OCI-LY7 (cell line): ENCODE data around the gene ARV1. TPM values are rescaled to one million over a fixed set of nuclear protein-coding genes. Genes with fewer than 3 reads are reported as not detected.

Experiments
- total RNA-seq, 2 experiments: library from RNA; depleted of rRNA in 1 of 2; stranded (reverse); fragments of >200 nt in 1 of 2; shearing (Covaris generic) in 1 of 2; gene quantifications; 2 replicates each; pipeline ENCODE4 v1.2.3, GENCODE V29; 2014 to 2022

ARV1 gene
- total RNA-seq, 2 experiments from 2014 or later: 15.1 to 21.2 TPM

Other genes starting within 250 kb of the ARV1 start
- not detected in 2 replicates for gene CAPN9, start 231.7 kb upstream of the ARV1 start, total RNA-seq (2014; rRNA removed; shearing (Covaris generic))
- not detected in 2 replicates for gene CAPN9, start 231.7 kb upstream of the ARV1 start, total RNA-seq (2022)
- 4.9 and 5.7 TPM in 2 replicates for gene C1orf198, start 110.6 kb upstream of the ARV1 start, total RNA-seq (2014; rRNA removed; shearing (Covaris generic))
- 6.5 and 7.9 TPM in 2 replicates for gene C1orf198, start 110.6 kb upstream of the ARV1 start, total RNA-seq (2022)
- gene TTC13, start 233 bp upstream of the ARV1 start, total RNA-seq (2014; rRNA removed; shearing (Covaris generic)): 15.4 and 24.3 TPM in 2 replicates
- gene TTC13, start 233 bp upstream of the ARV1 start, total RNA-seq (2022): 27.0 and 27.2 TPM in 2 replicates
- gene FAM89A, start 61.2 kb downstream of the ARV1 start, total RNA-seq (2014; rRNA removed; shearing (Covaris generic)): 3.1 and 5.6 TPM in 2 replicates
- 8.5 and 9.7 TPM in 2 replicates for gene FAM89A, start 61.2 kb downstream of the ARV1 start, total RNA-seq (2022)
- 0.03 TPM in 1 of 2 replicates, not detected in the other for gene TRIM67, start 183.0 kb downstream of the ARV1 start, total RNA-seq (2014; rRNA removed; shearing (Covaris generic))
- gene TRIM67, start 183.0 kb downstream of the ARV1 start, total RNA-seq (2022): 0.04 and 0.06 TPM in 2 replicates